HG03175 (cell line): ENCODE results near the gene GINS3.

Source experiments
- ATAC-seq: cut with Tn5 transposase; IDR thresholded peaks from one replicate; pipeline ENCODE4 v1.9.1; 2021; ENCODE audit warnings: mild to moderate bottlenecking, moderate library complexity; ENCODE audit not compliant: unreplicated experiment

GINS3 gene

GRCh38 chr16:58422809-58423208, 30.5 kb downstream of the GINS3 start:
- no peak for ATAC-seq

GRCh38 chr16:58425245-58425644, 33.0 kb downstream of the GINS3 start:
- no peak for ATAC-seq

- peak; percentile 77 for ATAC-seq
Measured at GRCh38 chr16:58425756-58426494, 33.7 kb downstream of the GINS3 start.

- ATAC-seq = no peak
Measured at GRCh38 chr16:58426966-58427365, 34.7 kb downstream of the GINS3 start.

- ATAC-seq = no peak
Measured at GRCh38 chr16:58428621-58429542, 36.6 kb downstream of the GINS3 start.

- ATAC-seq = no peak
Measured at GRCh38 chr16:58430718-58431117, 38.4 kb downstream of the GINS3 start.

GRCh38 chr16:58433569-58433951, 41.3 kb downstream of the GINS3 start:
- no peak for ATAC-seq

- ATAC-seq = no peak
Measured at GRCh38 chr16:58435779-58436178, 43.5 kb downstream of the GINS3 start.

GRCh38 chr16:58440131-58440530, 47.9 kb downstream of the GINS3 start:
- ATAC-seq = no peak

GRCh38 chr16:58442547-58442946, 50.3 kb downstream of the GINS3 start:
- no peak for ATAC-seq

GRCh38 chr16:58443783-58444182, 51.5 kb downstream of the GINS3 start:
- ATAC-seq = no peak

GRCh38 chr16:58444265-58444664, 52.0 kb downstream of the GINS3 start:
- ATAC-seq = no peak

- no peak for ATAC-seq
Measured at GRCh38 chr16:58448890-58449289, 56.6 kb downstream of the GINS3 start.

- ATAC-seq = no peak
Measured at GRCh38 chr16:58449306-58449705, 57.0 kb downstream of the GINS3 start.

- ATAC-seq = no peak
Measured at GRCh38 chr16:58449768-58450167, 57.5 kb downstream of the GINS3 start.

GRCh38 chr16:58450590-58450989, 58.3 kb downstream of the GINS3 start:
- no peak for ATAC-seq

GRCh38 chr16:58451265-58451689, 59.0 kb downstream of the GINS3 start:
- no peak for ATAC-seq

- no peak for ATAC-seq
Measured at GRCh38 chr16:58451945-58452401, 59.7 kb downstream of the GINS3 start.

GRCh38 chr16:58452640-58453039, 60.4 kb downstream of the GINS3 start:
- no peak for ATAC-seq

GRCh38 chr16:58454178-58454577, 61.9 kb downstream of the GINS3 start:
- ATAC-seq = no peak

- no peak for ATAC-seq
Measured at GRCh38 chr16:58454856-58455255, 62.6 kb downstream of the GINS3 start.
